PFSK-1 (cell line): ENCODE measurements around the gene NR3C2.

Source experiments
- FOXP2 ChIP-seq: optimal IDR thresholded peaks from 2 replicates; pipeline ENCODE3; 2011; ENCODE audit warnings: borderline replicate concordance, control low read depth, inconsistent platforms; ENCODE audit not compliant: insufficient read depth; ENCODE audit errors: extremely low read length, extremely low read depth
- POLR2AphosphoS5 ChIP-seq: IDR thresholded peaks from 2 replicates; pipeline ENCODE4 v1.6.1; 2012; ENCODE audit warnings: low read depth, mild to moderate bottlenecking, control low read depth, low read length, moderate library complexity
- SIN3A ChIP-seq: IDR thresholded peaks from 2 replicates; pipeline ENCODE4 v1.6.1; 2012; ENCODE audit warnings: mild to moderate bottlenecking, low read length, moderate library complexity, borderline replicate concordance; ENCODE audit not compliant: insufficient read depth
- TAF1 ChIP-seq: IDR thresholded peaks from 2 replicates; pipeline ENCODE4 v1.6.1; 2012; ENCODE audit warnings: low read length, control low read depth, borderline replicate concordance; ENCODE audit not compliant: insufficient read depth

DNA sequence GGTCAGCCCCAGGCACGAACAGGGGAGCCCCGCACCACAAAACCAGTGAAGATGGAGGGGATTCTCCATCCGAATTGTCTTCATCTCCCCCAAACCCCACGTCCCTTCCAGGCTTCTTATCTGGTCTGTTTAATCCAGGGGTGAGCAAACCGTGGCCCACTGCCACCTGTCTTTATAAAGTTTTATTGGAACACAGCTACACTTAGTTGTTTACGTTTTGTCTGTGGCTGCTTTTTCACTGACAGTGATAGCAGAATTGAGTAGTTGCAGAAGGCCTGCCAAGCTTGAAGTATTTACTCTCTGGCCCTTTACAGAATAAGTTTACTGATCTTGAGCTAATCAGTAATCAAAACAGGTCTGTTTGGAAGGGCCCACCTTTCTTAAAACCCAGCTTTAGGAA lies 386.4 kb downstream of the NR3C2 start:
- TF ChIP-seq SIN3A (no peak), POLR2AphosphoS5 (no peak), FOXP2 (no peak), TAF1 (no peak)
